ENCODE results near the gene SFTPD.
"Not testable (repeated sequence)": the region's sequence is repeated elsewhere in the genome, so short reads cannot be mapped to it uniquely, and the experiment has no call there.

DNA sequence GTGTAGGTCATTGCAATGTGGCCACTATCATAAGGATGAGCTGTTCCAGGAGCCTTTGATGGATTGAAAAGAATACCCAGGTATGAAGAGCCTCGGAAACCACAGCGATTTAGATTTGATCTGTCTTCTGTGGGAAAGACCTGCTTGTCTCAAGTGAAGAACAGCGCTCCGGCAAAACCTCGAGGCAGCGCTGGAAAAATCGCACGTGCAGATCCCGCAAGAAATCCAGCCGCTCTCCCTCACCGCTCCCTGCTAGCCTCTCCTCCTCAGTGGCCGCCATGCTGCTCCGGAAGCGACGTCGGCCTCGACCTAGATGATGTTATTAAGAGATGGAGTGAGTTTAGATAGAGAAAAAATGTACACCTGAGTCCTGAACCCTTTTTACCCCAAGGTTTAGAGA, 56.0 kb downstream of the SFTPD start:
- TF ChIP-seq, protein P1, sequence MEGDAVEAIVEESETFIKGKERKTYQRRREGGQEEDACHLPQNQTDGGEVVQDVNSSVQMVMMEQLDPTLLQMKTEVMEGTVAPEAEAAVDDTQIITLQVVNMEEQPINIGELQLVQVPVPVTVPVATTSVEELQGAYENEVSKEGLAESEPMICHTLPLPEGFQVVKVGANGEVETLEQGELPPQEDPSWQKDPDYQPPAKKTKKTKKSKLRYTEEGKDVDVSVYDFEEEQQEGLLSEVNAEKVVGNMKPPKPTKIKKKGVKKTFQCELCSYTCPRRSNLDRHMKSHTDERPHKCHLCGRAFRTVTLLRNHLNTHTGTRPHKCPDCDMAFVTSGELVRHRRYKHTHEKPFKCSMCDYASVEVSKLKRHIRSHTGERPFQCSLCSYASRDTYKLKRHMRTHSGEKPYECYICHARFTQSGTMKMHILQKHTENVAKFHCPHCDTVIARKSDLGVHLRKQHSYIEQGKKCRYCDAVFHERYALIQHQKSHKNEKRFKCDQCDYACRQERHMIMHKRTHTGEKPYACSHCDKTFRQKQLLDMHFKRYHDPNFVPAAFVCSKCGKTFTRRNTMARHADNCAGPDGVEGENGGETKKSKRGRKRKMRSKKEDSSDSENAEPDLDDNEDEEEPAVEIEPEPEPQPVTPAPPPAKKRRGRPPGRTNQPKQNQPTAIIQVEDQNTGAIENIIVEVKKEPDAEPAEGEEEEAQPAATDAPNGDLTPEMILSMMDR (IDR thresholded peaks at IDR 0.05), result not testable (repeated sequence)
- not testable (repeated sequence) for TF ChIP-seq POLR2A (IDR thresholded peaks at IDR 0.05)
